ENCODE results near the gene FAM117A. TPM values are rescaled to one million over a fixed set of nuclear protein-coding genes. Genes with fewer than 3 reads are reported as not detected.
"Not testable (repeated sequence)": the region's sequence is repeated elsewhere in the genome, so short reads cannot be mapped to it uniquely, and the experiment has no call there.

The FAM117A gene
- total RNA-seq, 1 donor from 2014 or later, result 21.0 TPM

DNA sequence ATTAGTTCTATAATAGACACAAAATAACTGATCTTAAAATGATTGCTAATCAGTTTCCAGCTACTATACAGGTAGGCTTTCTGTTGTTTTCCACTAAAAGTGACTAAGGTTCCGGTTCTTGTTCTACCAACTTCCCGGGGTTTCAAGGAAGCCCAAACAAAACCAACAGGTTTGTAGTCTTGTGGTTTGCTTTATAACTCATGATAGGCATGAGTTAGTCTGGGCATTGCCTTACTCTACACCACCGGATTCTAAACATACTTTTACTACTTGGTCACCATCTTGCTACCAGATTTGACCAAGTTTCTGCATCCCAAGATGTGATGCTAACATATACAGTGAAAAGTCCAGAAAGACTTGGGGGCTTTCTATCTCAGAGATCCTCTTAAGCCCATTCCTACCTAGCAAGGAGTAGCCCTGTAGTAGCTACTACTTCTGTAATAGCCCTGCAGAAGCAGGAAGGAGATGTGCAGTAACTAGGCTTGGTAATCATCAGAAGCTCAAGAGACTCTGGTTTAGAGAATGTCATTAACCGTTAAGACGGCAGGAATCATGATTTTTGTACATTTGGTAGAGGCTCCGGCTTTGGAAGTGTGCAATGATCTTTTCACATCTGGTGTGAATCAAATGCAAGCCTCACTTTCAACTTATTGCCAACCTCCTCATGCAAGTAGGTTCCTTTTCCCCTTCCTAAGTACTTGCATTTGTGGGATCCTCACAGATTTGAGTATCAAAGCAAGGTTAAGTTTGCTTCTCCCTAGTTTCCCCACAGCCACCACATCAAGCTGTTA, 1.6 kb downstream of the FAM117A start:
- no peak for DNase-seq (ENCODE audit: low read depth)

DNA sequence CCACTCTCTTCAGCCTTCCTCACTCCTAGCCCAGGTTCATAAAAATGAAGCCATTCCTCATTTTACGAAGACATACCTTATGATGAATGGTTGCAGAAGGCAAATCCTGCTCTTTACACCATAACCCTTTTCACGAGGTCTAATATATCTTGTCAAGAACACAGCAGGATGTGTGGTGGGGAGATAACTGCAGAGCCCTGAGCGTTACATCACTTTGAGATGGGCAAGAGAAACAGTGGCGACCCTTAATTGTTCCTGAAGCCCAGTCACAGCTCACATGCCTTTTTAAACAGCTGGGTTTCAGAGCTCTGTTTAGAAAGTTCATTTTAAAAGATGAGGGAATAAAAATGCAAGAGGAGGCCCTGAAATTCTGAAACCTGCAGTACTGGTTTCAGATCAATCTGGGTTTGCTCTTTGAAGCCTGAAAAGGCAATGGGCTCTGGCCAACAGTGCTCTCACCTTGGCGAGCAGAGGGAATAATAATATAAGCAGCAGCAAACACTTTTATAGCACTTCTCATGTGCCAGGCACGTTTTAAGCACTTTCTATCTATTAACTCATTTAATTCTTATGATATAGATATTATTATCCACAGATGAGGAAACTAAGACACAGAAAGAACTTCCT, 2.9 kb downstream of the FAM117A start:
- DNase-seq (ENCODE audit: low read depth), result no peak

DNA sequence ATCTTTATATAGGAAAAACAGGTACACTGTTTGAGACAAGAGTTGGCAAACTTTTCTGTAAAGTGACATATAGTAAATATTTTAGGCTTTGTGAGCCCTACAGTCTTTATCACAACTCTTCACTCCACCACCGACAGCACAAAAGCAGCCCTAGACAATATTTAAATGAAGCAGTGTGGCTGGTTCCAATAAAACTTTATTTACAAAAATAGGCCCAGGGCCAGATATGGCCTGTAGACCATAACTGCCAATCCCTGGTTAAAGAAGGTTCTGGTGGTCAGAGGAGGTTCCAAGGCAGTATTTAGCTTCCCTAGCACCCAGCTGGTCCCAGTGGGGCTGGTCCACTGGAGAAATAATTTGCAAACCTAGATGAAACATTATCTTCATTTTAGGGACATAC, 3.6 kb downstream of the FAM117A start:
- no peak for DNase-seq (ENCODE audit: low read depth)

DNA sequence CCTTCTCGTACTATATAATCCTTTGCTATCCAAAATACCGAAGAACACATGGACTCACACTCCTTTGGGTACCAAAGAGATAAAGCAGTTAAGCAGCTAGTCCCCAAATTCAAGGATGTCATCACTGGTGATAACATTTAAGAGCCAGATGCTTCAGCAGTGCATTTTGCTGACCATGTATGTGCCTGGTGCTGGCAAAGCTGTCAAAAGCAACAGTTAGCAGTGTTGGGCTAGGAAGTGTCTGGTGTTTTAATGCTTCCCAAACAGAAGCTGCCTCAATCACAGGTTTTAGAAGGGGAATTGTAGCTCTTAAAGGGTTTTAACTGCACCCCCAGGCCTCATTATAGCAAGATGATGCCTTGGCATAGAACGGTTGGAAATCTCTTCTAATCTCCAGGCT, 4.7 kb downstream of the FAM117A start:
- no peak for DNase-seq (ENCODE audit: low read depth)

DNA sequence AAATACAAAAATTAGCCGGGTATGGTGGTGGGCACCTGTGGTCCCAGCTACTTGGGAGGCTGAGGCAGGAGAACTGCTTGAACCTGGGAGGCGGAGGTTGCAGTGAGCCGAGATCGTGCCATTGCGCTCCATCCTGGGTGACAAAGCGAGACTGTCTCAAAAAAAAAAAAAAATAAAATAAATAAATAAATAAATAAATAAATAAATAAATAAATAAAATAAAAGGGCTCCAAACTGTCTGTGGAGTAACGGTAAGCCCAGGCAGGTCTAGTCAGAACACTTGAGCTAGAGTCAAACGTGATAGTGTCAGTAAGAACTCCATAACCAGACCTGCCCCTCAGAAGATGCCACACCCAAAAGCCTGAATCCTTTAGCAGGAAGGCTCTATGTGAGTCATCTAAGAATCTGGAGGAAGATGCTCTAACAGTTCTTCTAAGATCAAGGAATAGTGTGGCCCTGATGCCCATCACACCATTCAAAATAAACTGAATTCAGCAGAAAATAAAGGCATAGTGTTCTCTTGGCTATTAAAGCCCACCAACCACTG, 5.4 kb downstream of the FAM117A start:
- not testable (repeated sequence) for DNase-seq (ENCODE audit: low read depth)

DNA sequence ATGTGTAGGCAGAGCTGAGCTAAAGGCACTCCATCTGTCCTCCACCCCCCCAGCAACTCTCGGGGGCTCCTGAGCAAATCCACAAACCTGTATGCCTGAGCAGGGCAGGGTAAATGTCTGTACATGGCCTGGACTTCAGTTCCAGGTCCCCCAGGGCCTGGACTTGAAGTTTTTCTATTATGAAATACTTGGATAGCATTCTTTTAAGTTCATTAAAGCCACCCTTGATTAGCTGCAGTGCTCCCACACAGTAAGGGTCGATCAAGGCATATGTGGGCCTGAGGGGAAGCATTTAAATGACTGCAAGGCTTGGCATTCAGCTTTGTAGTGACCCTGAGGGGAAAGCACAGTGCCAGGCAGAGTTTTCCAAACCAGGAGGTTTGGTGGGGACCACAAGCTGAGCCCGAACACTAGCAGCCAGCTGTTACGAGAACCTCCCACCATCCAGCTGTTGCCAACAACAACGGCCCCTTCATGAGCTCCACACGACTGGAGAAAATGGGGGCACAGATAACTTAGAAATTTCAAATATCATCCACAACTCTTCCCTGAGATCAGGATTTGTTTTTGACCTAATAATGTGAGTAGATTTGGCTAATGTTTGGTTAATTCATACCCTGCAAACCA, 6.7 kb downstream of the FAM117A start:
- no peak for DNase-seq (ENCODE audit: low read depth)

DNA sequence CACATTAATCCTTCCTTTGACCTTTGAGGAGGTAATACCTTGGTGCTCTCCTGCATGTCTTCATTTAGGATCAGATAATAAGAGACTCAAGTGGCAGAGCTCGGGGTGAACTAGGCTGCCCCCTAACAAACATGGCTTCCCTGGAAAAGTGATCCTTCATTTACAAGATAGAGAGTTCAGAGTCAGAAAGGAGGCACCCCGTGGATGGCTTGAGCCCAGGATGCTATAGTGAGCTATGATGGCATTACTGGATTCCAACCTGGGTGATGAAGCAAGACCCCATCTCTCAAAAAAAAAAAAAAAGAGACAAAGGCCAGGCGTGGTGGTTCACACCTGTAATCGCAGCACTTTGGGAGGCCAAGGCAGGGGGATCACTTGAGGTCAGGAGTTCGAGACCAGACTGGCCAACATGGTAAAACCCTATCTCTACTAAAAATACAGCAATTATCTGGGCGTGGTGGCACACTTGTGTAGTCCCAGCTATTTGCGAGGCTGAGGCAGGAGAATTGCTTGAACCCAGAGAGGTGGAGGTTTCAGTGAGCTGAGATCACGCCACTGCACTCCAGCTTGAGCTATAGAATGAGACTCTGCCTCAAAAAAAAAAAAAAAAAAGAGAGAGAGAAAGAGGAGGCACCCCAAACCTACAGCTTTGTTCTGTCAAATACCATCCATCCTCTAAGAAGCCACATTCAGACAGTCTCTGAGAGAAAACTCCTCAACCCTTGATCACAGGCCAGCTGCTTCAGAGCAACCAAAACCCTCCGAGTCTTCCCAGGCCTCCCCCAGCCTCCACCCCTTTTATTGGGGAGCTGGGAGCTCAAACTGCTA, 7.4 kb downstream of the FAM117A start:
- no peak for DNase-seq (ENCODE audit: low read depth)

DNA sequence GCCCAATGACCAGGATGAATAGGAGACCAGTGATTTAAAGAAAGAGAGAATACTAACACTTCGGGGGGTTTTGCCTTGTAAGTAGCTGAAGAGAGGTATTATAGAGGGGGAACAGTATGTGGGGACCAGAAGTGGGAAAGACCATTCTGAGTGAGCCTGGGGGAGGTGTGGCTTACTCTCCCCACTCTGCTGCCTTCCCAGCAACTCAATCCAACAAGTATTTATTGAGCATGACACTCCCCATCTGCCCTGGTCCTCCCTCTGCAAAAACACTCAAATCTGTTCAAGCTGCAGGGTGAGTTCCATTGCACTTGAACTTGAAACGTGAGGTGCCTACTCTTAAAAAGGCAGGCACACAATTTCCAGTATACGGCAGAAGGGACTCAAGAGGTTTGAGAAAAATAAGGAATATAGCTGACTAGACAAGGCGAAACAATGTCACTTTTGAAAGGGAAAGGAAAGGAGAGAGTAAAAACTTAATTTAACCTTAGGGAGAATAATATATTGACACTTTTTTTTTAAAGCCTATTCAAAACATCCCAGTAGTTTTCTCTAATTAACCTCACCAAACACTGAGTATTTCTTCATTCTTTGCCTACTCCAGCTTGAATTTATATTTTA, 8.2 kb downstream of the FAM117A start:
- DNase-seq (ENCODE audit: low read depth), result no peak

DNA sequence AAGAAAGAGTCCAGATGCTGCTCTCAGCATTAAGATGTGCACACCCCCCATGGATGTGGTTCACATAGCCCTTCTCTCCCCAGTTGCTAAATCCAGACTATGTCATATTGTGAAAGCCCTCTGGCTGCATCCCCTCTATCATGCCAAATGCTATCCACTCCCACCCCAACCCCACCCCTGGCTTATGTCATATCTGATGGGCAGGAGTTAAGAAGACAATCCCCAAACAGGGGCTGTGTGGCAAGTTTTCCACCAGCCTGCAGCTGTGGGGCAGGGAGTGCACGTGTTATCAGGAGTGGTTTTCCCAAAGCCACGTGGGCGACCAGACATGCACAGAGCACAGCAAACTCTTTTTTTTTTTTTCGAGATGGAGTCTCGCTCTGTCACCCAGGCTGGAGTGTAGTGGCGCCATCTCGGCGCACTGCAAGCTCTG, 10.0 kb downstream of the FAM117A start:
- peak; percentile 64 for DNase-seq (ENCODE audit: low read depth)

DNA sequence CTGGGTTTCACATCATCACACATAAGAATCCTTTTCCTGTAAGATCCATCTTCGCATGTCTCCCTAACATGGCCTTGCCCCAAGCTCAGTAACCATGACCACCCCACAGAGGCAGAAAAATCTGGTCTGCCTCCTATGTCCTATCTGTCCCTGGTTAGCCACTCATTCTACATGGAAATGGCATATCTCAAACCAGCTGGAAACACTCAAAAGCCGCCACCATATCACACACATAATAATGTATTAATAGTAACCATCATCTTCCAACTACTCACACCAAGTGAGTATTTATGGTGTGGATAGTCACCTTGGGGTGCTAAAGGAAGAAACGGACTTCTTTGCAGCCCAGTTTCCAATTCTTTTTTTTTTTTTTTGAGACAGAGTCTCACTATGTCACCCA, 11.4 kb downstream of the FAM117A start:
- no peak for DNase-seq (ENCODE audit: low read depth)

DNA sequence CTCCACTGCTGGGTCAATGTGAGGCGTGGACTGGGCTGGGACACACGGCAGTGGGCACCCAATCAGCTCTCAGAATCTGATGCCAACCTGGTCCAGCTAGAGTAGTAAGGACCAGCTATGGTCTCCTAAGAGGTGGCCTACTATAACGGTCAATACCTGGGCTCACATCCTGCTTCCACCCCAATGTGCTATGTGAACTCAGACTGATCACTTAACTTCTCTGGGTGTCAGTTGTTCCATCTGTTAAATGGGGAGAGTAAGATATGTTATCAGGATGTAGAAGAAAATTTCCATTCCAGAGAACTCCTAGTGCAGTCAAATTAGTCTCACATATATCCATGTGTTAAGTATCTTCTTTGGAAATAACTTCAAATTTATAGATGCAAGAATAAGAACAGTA, 14.2 kb downstream of the FAM117A start:
- no peak for DNase-seq (ENCODE audit: low read depth)

DNA sequence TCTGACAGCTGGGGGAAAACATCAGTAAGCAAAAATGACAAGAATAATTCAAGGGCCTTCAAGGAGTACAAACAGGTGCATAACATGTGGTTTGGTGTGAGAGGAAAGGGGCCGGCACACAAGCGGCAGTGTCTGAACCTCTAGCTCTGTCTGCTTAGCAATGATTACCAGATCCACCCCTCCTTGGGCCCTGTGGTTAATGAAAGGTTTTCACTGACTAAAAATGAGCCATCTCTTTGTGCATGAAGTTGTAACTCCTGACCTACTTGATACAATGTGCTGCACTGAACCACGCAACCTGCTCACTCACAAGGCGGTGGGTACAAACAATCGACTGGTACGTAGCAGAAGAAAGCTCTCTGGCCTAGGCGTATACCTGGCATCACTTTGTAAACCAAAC, 15.1 kb downstream of the FAM117A start:
- DNase-seq (ENCODE audit: low read depth), result peak; percentile 32

DNA sequence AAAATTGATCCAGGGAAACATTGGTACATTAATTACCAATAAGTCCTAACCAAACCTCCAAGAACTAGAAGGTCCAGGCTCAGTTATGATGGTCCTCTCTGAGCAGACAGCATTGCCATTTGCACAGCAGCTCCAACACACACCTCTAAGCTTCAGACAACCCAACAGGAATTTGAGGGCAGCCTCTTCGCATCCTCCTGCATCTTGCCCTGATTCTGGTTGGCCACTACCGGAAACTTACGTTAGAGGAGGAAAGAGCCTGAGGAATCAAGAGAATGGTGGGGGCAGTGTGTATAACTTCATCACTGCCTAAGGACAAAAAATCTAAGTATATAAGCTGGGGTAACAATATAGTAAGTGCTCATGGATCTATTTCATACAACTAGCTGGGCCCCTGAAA, 15.7 kb downstream of the FAM117A start:
- DNase-seq (ENCODE audit: low read depth), result no peak

DNA sequence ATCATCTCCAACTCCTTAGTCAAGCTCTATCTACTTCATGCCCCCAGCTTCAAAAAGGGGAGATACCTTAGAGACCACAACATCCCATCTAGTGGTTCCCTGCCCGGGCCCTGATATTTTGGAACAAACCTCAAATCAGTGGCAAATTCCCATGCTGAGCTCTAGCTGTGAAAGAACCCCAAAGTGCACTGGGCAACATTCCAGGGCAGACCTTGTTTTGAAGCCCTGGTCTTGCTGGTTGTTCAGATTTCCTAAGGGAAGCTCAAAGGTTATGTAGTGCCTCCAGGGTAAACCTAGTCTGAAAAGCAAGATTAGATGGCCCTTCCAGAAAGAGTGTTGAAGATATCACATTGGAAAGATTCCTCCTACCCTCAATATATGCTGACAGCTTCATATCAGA, 16.3 kb downstream of the FAM117A start:
- no peak for DNase-seq (ENCODE audit: low read depth)

DNA sequence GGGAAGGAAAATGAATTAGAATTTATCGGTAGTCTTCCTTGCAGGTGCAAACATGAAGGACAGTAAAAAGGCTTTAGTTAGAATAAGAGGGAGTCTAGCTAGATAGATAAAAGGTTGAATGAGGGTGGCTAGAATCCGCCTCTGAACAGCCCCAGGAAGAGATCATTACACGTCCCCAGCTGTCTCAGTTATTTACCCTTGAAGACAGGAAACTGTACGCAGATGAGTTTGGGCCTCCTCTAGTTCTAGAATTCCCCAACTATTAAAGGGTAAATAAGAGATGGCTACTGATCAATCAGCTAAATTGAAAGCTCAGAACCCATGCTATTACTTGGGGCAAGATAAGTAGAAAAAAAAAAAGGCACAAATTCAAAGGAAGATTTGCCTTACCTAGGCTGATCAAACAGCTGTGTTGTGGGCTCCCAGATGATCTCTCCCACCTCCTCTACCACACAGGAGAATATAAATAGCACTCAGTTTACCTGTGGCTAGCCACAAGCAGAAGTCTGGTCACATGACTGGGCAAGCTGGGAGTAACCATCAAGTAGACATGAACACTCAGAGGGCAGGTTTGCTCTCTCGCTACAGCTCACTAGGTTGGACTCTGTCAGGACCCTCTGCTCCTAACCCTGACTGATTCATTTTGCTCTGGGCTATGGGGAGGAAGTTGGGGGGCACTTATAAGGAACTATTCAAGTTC, 17.0 kb downstream of the FAM117A start:
- peak; percentile 64 for DNase-seq (ENCODE audit: low read depth)

DNA sequence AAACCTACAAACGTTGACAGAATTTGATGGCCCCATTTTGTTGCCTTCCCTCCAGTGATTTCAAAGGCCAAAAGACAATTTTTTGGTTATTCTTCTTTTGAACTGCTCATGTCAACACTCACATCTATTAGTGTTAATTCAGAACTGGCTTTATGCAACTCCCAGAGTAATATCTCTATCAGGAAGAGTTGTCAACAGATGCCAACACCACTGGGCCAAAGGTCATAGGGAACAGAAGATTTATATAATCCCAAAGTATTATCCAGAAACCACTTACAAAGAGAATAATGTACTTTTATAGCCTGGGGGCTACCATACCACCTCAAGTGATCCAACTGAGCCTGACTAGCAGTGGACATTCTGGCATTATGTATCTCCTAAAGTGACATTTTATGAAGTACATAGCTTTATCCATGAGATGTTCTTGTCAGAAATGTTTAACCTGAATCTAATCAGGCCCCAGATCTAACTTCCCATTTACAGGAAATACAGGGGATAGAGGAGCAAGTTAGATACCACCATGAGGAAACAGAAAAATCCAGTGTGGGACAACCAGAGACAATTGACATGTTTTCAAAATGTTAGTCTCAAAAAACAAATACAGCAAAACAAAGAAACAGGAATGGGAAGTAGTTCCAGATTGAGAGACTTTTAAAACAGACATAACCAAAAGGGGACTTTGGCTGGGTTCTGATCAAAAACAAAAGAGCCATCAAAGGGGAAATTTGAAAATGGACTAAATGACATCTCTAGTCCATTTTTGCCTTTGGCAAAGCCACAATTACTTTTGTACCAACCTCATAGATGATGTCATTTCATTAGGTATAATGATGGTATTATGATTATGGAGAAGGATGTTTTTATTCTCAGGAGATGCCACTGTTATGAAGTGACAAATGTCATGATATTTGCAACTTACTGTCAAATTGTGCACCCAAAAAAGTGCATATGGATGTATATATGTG, 18.5 kb downstream of the FAM117A start:
- no peak for DNase-seq (ENCODE audit: low read depth)

DNA sequence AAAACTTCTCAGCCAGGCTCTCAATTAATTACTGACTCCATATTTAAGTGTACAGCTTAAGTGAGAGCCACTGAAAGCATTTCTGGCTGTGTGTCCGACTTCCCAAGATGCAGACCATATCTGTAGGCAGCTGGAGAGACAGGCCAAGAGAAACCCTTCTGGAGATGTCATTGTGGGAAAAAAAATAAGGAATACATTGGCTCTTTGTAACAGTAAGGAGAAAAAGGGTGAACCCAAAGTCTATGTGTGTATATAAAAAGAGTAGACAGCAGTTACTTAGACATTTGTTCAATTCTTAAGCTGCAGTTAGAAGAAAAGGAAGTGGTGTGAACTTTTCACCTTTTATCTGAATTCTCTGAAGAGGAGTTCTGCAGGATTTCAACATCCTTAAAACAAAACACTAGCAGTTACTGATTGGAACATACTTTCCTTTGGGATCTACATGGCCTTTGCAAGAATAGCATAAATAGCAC, 21.7 kb downstream of the FAM117A start:
- no peak for DNase-seq (ENCODE audit: low read depth)

DNA sequence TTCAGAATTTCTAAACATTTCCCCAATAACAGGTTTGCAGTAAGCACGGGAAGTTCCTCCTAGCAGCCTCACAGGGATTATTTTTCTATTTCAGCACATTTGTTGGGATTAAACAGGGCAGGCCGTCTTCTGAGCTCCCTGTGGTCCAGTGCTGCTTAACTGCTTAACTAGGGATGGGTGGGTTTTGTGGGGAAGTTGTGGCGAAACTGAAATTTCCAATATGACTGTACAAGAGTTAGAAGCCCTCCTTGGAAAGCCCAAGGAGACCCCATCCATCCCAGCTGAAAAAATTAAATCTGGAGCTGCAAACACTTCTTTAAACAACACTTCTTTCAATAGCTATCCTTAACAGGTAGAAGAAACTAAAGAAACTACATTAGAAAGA, 22.2 kb downstream of the FAM117A start:
- DNase-seq (ENCODE audit: low read depth), result no peak
